ENCODE data around the gene CDC42EP4.
"Not testable (repeated sequence)": the region's sequence is repeated elsewhere in the genome, so short reads cannot be mapped to it uniquely, and the experiment has no call there.

CDC42EP4 gene

DNA sequence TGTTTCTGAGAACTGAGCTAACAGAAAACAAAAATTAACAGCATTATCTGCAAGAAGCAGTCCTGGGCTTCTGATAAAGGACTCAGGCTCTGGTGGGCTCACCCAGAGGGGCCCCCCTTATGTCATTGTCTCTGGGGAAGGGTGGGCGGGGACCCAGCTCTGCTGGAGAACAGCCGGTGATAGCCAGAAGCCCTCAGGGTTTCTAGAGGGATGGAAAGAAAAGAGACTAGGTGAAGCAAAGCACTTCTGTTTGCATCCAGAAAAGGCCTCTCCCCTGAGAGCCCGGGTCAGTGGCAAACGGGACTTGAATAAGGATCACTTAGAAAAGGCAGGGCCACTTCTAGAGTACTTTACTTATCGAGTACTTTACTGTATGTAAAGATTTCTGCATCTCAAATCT lies 7.0 kb upstream of the CDC42EP4 start:
- DNase-seq = no peak

DNA sequence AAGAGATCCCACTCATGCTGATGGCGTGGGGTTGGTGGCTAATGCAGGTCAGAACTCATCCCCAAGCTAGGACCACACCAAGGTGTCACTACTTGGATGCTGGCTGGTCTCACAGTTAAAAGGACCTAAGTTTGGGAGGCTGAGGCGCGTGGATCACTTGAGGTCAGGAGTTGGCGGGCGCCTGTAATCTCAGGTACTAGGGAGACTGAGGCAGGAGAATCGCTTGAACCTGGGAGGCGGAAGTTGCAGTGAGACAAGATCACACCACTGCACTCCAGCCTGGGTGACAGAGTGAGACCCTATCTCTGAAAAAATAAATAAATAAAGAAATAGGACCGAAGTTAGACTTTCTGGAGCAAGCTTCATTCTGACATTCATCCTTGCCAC lies 6.6 kb upstream of the CDC42EP4 start:
- no peak for DNase-seq

DNA sequence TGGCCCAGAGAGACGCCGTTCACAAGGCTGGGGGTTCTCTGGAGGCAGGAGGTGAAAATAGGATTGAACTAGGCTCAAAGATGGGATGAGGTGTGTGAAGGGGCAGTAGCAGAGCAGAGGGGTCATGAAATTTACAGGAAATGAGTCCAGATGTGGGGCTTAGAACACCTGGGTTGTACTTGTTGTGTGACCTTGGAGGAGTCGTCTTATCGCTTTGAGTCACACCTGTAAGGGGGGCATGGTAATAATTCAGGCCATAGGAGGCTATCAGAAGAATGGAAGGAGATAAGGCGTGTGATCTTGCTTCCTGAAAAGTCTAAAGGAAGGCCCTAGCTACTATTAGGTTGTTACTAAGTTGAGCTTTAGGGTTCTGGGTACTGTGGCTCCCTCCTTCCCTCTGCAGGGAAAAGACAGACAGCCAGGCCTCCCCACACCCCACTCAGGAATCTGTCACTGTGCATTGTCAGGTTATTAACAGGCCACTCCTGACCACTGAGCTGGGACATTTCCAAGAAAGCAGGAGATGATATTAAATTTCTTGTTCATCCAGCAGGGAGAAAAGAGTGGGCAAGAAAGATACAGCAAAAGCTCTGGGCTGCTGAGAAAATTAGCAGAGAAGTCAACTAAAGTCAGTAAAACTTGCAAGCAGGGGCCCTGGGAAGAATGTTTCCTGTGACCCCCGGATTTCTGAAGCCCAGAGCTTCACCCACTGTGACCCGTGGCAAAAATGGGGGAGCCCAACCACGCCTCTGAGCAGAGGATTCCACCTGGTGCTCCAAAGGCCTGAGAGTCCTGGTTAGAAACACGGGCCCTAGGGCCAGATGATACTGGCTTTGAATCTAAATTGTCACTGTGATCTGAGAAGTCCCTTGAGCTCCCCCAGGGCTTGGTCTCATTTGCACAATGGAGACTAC lies 6.0 kb upstream of the CDC42EP4 start:
- DNase-seq = no peak

DNA sequence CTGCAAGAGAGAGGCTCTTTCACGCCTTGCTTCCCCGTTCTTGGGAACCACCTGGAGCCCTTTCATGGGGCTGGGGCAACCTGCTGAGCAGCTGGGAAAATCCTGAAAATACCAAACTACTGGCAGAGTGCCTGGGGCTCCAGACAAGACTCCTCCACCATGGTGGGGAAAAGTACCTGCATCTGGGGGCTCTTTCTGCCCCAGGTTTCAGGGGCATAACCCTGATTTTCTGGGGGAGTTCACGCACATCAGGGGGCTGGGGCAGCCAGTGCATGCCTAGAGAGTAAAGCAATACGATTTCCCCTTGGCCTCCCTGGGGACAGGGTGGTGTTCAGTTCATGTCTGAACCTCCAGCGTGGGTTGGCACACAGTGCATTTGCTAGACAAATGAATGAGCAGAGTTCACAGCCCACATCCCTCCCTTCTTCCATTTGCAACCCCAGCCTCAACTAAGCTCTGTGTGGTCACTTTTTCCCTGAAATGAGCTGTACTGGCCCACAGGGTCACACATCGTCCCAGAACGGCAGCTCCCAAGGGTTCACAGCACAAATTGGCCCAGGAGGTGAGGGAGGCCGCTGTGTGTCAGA lies 5.2 kb upstream of the CDC42EP4 start:
- no peak for DNase-seq

DNA sequence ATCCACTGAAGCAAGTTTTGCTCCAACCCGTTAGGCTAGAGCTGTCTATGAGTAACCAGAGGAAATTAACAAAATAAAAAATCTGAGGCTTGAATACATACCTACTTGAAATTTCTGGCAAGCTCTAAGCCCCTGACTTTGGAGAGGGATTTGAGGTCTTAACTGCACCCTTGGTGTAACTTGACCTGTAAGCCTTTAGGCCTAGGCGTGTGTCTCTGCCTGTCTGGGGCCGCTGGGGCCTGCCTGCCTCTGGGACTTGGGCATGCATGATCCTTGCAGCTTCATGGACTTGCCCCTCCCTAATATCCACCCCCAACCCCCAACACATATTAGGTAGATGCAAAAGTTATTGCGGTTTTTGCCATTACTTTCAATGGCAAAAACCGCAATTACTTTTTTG lies 3.7 kb upstream of the CDC42EP4 start:
- no peak for DNase-seq

DNA sequence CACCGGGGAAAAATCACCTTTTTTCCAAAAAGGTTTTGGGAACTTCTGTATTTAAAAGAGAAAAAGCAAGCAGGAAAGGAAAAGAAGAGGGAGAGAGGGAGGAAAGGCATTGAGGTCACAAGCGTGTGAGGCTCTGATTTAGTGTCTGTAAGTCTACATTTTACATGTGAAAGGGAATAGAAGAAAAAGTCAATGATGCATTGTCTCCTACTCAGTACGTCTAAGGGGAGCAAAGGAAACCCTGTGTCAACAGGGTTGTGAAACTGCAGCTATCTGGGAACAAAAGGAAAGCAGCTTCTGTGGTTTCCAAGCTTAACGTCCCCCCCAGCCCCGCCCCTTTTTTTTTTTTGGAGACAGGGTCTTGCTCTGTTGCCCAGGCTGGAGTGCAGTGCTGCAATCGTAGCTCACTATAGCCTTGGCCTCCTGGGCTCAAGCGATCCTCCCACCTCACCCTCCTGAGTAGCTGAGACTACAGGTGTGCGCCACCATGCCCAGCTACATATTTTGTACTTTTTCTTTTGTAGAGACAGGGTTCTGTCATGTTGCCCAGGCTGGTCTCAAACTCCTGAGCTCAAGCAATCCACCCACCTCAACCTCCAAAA lies 1.8 kb upstream of the CDC42EP4 start:
- DNase-seq = no peak

DNA sequence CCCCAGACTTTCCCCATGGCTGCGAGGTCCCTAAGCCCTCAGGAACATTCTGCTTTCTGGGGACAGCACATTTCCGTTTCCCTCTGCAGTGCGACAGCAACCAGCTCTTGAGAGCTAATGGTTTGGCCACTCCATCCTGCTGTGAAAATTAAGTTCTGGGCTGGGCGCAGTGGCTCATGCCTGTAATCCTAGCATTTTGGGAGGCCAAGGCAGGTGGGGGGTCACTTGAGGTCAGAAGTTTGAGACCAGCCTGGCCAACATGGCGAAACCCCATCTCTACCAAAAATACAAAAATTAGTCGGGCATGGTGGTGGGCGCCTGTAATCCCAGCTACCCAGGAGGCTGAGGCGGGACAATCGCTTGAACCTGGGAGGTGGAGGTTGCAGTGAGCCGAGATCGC lies 1.1 kb upstream of the CDC42EP4 start:
- not testable (repeated sequence) for DNase-seq

DNA sequence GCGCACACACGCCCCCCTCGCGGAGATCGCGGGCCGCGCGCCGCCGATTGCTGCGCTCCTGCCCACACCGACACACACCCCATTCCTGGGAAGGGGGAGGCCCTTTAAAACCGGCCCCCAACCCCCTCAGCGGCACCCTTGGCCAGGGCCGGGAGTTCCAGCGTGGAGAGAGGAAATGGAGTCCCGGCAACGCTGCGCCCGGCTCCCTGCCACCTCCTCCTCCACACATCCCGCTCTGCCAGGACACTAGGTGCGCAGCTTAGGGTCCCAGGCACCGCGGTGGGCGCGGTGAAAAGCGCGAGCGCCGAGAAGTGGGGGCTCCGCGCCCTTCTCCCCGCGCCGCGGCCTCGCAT lies 397 bp downstream of the CDC42EP4 start:
- no peak for DNase-seq

DNA sequence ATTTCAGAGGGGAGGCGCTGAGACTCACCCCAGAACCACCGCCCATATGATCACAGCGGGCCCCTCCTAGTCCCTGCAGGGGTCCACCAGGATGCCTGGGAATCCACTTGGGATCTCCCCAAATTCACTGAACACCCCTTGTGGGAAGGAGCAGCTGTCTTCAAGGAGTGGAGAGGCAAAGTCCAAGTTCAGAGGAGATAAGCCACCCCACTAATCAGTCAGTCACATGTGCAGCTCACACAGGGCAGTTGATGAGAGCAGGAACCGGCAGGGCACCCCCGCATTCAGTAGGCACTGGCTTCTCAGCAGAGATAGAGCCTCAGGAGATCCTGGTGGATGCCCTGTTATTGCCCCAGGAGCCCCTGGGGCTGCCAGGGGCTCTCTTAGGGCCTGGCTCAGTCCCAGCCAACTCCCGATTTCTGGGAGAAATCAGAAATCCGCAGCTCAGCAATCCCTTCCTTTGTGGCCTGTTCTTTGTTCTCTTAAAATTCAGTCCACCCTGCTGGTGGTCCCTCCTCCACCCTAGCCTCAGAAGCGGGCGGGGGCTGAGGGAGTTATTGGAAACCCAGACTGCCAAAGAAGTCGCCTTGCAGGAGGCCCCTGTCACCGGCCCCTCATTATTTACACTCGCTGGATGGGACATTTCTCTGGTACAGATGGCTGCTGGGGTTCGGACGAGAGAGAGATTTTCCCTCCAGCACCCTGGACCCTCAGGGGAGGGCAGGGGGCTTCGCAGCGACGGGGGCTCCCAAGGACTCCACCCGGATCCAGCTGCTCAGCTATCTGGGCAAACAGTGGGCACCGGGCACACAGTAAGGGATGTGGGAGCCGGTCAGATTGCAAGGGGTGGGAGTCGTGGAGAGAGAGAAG lies 1.8 kb downstream of the CDC42EP4 start:
- no peak for DNase-seq

DNA sequence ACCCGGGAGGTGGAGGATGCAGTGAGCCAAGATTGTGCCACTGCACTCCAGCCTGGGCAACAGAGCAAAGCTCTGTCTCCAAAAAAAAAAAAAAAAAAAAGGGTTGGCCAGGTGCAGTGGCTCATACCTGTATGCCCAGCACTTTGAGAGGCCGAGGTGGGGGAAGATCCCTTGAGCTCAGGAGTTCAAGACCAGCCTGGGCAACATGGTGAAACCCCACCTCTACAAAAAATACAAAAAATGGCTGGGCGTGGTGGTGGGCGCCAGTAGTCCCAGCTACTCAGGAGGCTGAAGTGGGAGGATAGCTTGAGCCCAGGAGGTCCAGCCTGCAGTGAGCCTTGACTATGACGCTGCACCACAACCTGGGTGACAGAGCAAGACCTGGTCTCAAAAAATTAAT lies 2.8 kb downstream of the CDC42EP4 start:
- DNase-seq = not testable (repeated sequence)

DNA sequence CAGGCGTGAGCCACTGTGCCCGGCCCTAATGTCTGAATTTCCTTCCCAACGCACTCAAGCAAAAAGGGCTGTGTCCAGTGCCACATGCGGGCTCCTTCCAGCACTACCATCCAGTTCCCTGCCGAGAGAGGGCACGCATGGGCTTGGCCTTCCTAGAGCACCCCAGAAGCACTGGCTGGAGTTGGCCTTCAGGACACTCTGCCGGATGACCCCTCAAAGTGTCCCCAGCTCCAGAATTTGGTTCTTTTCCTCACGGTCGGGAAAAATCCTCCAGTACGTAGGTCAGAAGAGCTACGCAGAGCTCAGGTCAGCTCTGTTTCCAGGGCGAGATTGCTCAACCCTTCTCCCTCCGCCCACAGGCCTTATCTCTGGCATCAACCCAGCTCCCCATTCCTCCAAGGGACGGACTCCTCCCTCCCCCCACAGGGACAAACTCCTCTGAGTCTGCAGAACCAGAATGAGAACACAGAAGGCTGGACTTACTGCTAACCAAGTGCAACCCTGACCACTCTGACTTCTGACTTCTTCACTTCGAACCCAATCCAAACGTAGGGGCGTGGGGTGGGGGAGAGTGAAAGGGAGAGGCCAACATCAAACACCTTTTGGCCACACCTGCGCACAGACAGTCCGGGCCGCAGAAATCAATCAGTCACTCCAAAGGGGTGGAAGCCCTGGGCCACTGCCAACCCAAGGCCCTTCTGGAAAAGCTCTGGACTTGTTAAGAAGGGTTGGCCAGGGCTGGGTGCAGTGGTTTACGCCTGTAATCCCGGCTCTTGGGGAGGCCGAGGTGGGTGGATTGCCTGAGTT lies 3.6 kb downstream of the CDC42EP4 start:
- DNase-seq = no peak

DNA sequence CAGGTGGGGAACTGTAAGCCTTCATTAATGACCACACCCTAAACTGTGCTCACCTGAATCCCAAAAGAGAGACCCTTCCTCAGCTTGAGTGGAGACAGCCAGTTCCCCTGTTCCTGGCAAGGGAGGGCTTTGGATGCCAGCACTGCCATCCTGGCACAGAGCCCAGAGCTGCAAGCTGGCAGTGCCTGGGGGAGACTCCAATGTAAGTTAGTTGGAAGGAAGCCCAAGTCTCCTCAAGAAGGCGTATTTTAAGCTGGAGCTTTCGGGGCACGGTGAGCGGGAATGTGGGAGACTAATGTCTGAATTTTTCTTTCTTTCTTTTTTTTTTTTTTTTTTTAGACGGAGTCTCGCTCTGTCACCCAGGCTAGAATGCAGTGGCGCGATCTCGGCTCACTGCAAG lies 4.7 kb downstream of the CDC42EP4 start:
- DNase-seq = no peak

DNA sequence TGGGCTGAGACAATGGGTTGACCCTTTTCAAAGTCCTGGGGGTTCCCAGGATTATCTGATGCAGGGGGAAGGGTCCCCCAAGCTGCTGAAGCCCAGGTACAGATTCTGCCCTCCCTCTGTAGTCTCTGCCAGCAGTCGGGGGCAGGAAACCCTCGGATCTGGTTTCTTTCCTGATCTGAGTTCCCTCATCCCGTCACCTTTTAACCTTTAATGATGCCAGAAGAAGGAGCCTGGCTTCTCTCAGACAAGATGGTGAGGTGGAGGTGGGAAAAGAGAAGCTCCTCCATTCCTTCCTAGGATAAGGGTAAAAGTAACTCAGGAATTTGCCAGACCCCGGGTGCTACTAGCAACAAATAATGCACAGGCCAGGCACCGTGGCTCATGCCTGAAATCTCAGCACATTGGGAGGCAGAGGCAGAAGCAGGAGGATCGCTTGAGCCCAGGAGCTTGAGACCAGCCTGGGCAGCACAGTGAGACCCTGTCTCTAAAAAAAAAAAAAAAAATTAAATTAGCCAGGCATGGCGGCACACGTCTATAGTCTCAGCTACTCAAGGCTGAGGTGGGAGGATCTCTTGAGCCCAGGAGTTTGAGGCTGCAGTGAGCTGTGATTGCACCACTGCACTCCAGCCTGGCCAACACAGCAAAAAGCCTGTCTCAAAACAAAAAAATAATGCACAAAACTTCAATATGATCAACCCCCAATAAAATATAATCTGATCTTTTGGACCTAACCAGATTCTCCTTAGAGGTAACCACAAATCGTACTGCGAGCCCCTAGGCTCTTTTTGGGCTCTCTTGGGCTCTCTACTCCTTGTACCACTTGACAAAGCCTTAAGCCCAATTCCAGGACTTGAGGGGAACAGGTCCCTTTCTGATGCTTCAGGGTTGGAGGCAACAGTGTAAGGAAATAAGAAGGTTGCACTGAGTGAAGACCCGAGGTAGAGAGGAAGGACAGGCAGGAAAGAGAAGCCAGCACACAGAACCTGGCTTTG lies 5.7 kb downstream of the CDC42EP4 start:
- DNase-seq = no peak

DNA sequence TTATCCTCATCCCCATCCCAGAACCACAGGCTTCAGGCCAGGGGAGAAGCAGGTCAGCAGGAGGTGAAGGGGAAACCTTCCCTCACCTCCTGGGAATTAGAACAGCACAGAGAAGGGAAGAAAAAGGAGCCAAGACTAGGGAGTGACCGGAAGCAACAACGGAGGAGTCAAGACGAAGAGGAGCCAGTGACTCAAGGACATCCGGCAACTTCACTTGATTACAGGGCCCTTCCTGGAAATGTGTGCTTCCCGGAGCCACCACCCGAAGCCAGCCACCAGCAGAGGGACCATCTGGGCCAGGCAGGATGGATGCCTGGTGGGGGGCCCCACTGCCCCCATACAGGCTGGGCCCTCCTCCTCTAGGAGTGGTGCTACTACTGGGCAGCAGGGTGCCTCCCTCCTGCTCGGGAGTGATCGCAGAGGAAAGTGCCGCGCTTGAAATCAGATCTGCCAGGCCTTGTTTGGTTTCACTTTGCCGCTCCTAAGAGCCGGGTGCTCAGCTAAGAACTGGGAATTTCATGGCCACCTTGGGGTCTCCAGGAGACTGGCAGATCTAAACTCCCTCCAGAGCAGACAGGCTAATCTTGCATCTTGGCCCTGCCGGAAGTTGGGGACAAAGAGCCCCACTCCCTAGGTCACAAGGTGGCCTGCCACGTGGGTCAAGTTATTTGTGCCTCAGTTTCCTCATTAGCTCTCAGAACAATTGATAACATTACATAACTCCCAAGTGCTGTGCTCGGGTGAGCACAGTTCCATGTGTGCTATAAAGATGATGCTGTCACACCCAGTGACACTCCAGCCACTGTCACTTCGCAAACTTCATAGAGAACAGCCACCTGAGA lies 6.6 kb downstream of the CDC42EP4 start:
- DNase-seq = no peak

DNA sequence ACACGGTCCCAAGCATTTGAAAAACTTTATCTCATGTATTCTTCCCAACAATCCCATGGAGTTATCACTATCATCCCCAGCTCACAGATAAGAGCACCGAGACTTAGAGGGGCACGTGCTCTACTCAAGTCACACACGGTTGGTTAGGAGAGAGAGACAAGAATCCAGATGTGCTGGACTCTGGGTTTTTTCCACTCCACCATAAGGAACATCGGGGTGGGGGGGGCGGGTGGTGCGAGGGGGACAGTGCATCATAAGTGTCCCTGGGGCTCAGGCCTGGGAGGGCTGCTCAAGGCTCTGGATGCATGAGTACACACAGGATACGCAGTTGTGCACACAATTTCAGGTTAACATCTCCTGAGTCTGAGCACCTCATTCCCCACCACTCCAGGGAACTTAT lies 7.4 kb downstream of the CDC42EP4 start:
- no peak for DNase-seq

DNA sequence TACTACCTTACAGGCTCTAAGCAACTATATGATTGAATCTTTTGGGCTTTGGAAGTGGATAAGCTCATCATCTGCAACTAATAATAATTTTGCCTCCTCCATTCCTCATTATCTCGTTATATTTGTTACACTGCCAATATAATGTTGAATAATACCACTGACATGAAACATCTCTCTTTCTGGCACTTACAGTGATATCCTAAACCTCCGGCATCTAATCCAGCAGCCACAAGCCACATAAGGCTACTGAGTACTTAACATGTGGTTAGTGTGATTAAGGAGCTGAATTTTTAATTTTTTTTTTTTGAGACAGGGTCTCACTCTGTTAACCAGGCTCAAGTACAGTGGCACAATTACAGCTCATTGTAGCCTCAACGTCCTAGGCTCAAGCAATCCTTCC lies 9.6 kb downstream of the CDC42EP4 start:
- DNase-seq = no peak

DNA sequence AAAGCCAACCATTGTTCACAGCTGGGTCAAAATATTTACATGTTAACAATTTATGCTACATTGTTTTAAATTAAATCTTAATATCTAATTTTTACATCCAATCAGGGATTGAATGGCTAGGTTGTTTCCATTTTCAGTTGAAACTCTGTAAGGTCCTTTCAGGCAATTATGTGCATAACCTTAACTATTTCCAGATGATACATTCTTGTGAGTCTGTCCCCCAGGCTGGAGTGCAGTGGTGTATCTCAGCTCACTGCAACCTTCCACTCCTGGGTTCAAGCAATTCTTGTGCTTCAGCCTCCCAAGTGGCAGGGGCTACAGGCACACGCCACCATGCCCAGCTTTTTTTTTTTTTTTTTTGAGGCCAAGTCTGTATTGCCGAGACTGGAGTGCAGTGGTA lies 10.4 kb downstream of the CDC42EP4 start:
- DNase-seq = no peak

DNA sequence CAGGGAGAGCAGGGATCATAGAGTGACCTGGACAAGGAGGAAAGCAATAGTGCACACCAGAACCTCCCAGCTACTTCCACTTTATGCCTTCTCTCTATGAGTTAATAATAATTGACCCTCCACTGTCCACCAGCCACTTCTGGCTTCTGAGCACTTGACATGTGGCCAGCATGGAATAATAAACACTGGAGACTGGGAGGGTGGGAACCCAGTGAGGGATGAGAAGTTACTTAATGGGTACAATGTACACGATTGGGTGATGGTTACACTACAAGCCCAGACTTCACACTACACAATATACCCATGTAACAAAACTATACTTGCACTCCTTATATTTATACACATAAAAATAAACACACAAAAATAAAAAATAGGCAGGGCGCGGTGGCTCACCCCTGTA lies 11.4 kb downstream of the CDC42EP4 start:
- DNase-seq = no peak

DNA sequence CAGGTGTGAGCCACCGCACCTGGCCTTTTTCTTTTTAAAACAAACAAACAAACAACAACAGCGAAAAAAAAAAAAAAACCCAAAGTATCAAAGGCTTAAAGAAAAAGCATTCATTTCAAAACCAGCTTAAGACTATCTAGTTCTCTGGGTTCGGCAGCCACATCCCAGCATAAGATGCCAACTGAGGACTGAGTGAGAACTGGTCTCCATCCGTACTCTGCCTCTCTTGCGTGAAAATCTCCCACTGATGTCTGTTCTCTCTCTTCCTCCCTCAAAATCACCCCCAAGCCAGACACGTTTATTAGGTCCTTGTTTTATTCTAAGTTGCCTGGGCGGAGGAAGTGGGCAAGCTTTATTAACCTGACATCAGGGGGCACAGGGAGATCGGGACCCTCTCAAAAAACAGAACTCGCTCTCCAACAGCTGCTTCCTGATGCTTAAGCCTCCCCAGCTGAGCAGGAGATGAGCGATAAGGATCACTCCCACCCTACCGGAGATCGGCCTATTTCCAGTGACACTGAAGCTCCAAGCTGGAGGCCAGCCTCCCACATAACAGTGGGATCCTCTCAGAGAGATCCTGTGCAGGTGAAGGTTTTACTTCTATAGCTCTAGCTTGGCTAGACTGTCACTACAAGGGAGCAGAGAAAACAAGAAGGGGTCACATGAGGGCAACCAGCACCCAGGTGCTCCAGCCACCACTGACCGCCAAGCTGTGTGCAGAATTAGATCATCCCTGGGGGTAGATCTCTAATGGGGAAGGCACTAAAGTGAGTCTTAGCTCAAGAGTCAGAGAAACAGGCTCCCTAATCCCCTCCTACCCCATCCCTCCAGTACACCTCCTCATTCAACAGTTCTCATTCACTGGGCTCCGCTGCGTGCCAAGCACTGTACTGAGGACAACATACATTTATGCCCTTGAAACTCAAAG lies 13.6 kb downstream of the CDC42EP4 start:
- no peak for DNase-seq

Data from activated gamma-delta T cell treated with Interleukin-2 at 50 U/mL for 16 hours (primary cell).